Mesothelial cell of epicardium (in vitro differentiated cells): Measurements from ENCODE around the gene HRH2. TPM values are rescaled to one million over a fixed set of nuclear protein-coding genes. Genes with fewer than 3 reads are reported as not detected.
"Not testable (repeated sequence)": the region's sequence is repeated elsewhere in the genome, so short reads cannot be mapped to it uniquely, and the experiment has no call there.

ENCODE experiments used
- DNase-seq, 2 experiments: peaks; one replicate each; pipeline ENCODE4 v3.0.0; 2021; ENCODE audit warnings: low spot score in 2 of 2; ENCODE audit not compliant: unreplicated experiment in 2 of 2
- H3K27ac Mint-ChIP-seq: 2 replicates; pipeline ENCODE4 v1.8.0; 2021; ENCODE audit warnings: mixed read lengths
- H3K27me3 Mint-ChIP-seq: 2 replicates; pipeline ENCODE4 v1.8.0; 2021; ENCODE audit warnings: low read depth, mixed read lengths
- H3K36me3 Mint-ChIP-seq: 2 replicates; pipeline ENCODE4 v1.8.0; 2021; ENCODE audit warnings: mixed read lengths
- H3K4me1 Mint-ChIP-seq: 2 replicates; pipeline ENCODE4 v1.8.0; 2021; ENCODE audit warnings: mixed read lengths
- H3K4me3 Mint-ChIP-seq: 2 replicates; pipeline ENCODE4 v1.8.0; 2021; ENCODE audit warnings: mild to moderate bottlenecking, moderate library complexity, mixed read lengths
- H3K9me3 Mint-ChIP-seq: 2 replicates; pipeline ENCODE4 v1.8.0; 2021; ENCODE audit warnings: mixed read lengths
- CTCF ChIP-seq: fragments of 200-600 bp; sonication (generic); IDR thresholded peaks from one replicate; pipeline ENCODE4 v1.5.0; 2021; ENCODE audit warnings: antibody characterized with exemption; ENCODE audit not compliant: unreplicated experiment
- total RNA-seq: library from RNA; stranded (reverse); gene quantifications from 3 replicates; pipeline ENCODE4 v1.2.1, GENCODE V29; 2021

Gene HRH2
- total RNA-seq, 1 donor from 2014 or later: 2.6 TPM

DNA sequence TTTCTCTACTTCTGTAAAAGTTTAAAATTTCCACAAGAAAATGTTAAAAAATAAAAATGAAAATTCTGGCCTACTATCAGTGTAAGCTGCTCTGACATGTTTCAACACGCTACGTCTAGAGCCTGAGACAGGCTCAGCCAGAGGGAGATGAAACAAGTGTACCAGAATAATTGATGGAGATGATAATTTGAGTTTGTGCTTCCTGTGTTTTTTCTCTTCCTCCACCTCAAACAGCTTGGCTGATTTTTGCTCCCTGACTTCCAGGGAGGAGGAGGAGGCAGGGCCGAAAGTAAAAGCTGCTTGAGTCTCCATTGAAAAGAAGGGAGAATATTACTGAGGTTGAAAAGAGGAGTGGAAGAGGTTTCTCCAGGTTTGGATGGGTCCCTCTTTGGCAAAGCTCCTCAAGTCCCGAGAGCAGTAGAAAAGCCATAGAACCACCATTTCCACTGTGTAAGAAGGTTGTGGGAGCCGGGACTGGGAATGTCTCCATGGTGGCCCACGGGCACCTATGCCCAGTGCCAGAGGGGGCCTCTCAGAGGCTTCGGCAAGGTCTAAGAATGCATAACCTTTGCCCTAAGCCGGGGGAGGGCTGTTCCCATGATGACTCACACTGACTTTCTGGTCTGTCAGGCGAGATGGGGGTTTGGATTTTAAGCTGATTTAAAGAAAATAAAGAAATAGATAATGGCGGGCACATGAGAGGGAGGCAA lies 95.1 kb downstream of the HRH2 start:
- peaks cover 60% of the 10 kb centered on the region for H3K27me3 Mint-ChIP-seq
- no peak for DNase-seq
- no peak for TF ChIP-seq CTCF
- H3K4me1 Mint-ChIP-seq: peaks cover 3% of the 10 kb centered on the region
- no peak overlapping the region for H3K4me3 Mint-ChIP-seq
- no peak overlapping the region for H3K27ac Mint-ChIP-seq
- H3K9me3 Mint-ChIP-seq: no peaks in the 10 kb centered on the region
- no peaks in the 10 kb centered on the region for H3K36me3 Mint-ChIP-seq

DNA sequence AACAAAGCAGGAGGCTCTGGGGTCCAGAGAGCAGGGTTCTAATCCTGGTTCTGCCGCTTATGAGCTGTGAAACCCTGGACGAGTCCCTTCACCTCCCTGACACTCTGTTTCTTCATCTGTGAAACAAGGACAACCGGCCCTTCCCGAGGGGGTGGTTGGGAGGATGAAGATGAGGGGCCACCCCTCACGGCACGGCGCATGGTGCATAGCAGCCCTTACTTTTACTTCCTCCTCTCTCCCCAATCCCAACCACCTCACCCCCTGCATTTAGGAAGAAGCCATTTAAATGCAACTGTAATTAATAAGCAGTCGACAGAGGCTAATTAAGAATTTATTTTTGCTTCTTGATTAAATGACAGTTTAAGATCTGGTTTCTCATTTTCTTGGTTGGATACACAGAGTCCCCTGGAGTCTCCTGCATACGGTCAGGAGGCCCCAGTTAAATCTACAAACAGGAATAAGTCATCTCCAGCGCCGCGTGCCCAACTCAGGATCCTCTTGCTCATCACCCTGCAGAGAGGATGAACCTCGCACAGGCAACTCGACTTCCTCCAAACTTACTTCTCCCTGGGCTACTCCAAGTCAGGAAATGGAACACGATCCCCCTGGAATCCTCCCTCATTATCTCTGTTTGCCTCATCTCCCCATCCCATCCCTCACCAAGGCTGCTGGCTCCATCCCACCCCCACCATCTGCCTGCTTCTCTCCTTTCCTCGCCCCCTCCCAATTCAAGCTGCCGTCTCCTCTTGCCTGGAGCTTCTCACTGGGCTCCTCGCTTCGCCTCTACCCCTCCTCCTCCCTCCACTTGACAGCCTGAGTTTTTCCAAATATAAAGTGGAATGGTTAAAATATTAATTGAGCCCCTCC lies 95.9 kb downstream of the HRH2 start:
- Mint-ChIP-seq H3K4me3 (no peak overlapping the region), H3K4me1 (peaks cover 3% of the 10 kb centered on the region), H3K36me3 (no peaks in the 10 kb centered on the region), H3K9me3 (no peaks in the 10 kb centered on the region), H3K27me3 (peaks cover 61% of the 10 kb centered on the region), H3K27ac (no peak overlapping the region)
- TF ChIP-seq CTCF: no peak
- no peak for DNase-seq

DNA sequence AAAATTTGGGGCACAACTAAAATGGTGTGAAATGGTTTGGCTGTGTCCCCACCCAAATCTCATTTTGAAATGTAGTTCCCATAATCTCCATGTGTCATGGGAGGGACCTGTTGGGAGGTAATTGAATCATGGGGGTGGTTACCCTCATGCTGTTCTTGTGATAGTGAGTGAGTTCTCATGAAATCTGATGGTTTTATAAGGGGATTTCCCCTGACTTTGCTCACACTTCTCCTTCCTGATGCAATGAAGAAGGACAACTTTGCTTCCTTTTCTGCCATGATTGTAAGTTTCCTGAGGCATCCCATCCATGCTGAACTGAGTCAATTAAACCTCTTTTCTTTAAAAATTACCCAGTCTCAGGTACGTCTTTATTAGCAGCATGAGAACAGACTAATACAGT lies 102.1 kb downstream of the HRH2 start:
- H3K36me3 Mint-ChIP-seq, H3K27ac Mint-ChIP-seq, H3K4me3 Mint-ChIP-seq, H3K9me3 Mint-ChIP-seq, H3K4me1 Mint-ChIP-seq, DNase-seq: not testable (repeated sequence)
- H3K27me3 Mint-ChIP-seq: peaks cover 57% of the 10 kb centered on the region

Other genes starting within 250 kb of the HRH2 start
- gene DRD1, start 213.9 kb upstream of the HRH2 start, total RNA-seq: 0.34 to 0.54 TPM (median 0.40 TPM) in 3 replicates
- gene SFXN1, start 179.5 kb upstream of the HRH2 start, total RNA-seq: 82.1 to 94.3 TPM (median 87.4 TPM) in 3 replicates
- gene CPLX2, start 213.5 kb downstream of the HRH2 start, total RNA-seq: not detected in 3 replicates